Measurements from ENCODE around the gene PRPF8. TPM values are rescaled to one million over a fixed set of nuclear protein-coding genes. Genes with fewer than 3 reads are reported as not detected.

Gene PRPF8
- polyA plus RNA-seq, 3 donors, result 53.3 to 128 (median 78.0) TPM

DNA sequence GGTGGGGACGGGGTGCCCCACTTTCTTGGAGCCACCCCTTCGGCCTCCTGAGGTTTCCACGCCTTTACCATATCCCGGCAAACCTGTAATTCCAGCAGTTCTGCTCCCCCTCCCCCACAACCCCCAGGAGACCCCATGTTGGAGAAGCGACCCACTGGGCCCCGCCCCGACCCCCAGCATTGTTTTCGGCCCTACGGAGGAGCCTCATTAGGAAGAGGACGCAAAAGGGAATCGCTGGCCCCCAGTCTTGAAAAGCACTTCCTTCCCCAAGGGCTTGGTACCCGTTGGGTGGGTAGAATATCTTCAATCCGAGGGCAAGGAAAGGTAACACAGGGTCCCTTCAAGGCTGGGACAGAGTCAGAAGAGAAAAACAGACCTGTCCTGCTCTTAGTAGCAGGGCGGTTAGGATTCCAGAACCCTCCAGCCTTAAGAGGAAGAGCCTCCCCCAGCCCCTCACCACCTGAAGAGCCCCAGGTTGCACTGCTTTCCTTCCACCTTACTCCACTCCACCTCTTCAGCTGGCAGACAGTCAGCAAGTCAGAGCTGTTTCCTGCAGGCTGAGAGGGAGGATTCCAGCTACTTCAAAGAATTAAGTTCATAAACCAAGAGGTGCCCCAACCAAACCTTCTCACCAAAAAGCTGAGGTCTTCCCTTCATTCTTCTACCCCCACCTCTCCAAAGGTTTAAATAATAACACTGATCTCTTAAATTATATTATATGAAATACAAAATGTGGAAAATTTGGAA lies 26.3 kb upstream of the PRPF8 start:
- H3K4me2 ChIP-seq (replicated peaks; ENCODE audit: extremely low read depth, low read length, poor library complexity, severe bottlenecking), result peak overlapping the region; percentile 94

More for the DNA sequence above, 26.3 kb upstream of the PRPF8 start:
- DNase-seq, result no peak
- WGBS (ENCODE audit: insufficient coverage), result 10% methylated on average over 9 of the region's 14 CpGs
- H3K9me3 Mint-ChIP-seq, result peaks cover 0 to 5% (median 1%) of the 10 kb centered on the region in 7 donors
- H3K9me3 ChIP-seq (replicated peaks in 1 of 2; ENCODE audit: control insufficient read depth in 1 of 2, insufficient read depth in 1 of 2, low read length in 2 of 2), result no peaks in the 10 kb centered on the region
- H3K79me2 ChIP-seq (ENCODE audit: insufficient read depth, low read length), result peaks cover 34% of the 10 kb centered on the region
- H3K36me3 ChIP-seq (replicated peaks in 1 of 2; ENCODE audit: control insufficient read depth in 1 of 2, insufficient read depth in 2 of 2, low read length in 2 of 2), result peaks cover 19 to 26% of the 10 kb centered on the region in 2 donors
- peak overlapping the region in 1 of 7 donors; percentile 63 for H3K27ac Mint-ChIP-seq
- H2AFZ ChIP-seq (ENCODE audit: insufficient read depth, low read depth, low read length, poor library complexity, severe bottlenecking), result no peak overlapping the region
- peaks cover 37% of the 10 kb centered on the region for H3K4me1 Mint-ChIP-seq
- H3K36me3 Mint-ChIP-seq, result peaks cover 39 to 41% of the 10 kb centered on the region in 2 donors
- peaks cover 0 to 29% of the 10 kb centered on the region in 2 donors for H3K27me3 ChIP-seq (ENCODE audit: control insufficient read depth in 2 of 2, insufficient read depth in 2 of 2, low read length in 2 of 2)
- peaks cover 59% of the 10 kb centered on the region for H4K20me1 ChIP-seq (ENCODE audit: insufficient read depth, low read length)
- H3K4me3 Mint-ChIP-seq, result peak overlapping the region; percentile 69 to 89
- H3K4me3 ChIP-seq (replicated peaks in 1 of 3; ENCODE audit: low read depth in 2 of 3, low read length in 3 of 3), result peak overlapping the region in 2 of 3 experiments; percentile 31 to 73
- TF ChIP-seq, protein P1, sequence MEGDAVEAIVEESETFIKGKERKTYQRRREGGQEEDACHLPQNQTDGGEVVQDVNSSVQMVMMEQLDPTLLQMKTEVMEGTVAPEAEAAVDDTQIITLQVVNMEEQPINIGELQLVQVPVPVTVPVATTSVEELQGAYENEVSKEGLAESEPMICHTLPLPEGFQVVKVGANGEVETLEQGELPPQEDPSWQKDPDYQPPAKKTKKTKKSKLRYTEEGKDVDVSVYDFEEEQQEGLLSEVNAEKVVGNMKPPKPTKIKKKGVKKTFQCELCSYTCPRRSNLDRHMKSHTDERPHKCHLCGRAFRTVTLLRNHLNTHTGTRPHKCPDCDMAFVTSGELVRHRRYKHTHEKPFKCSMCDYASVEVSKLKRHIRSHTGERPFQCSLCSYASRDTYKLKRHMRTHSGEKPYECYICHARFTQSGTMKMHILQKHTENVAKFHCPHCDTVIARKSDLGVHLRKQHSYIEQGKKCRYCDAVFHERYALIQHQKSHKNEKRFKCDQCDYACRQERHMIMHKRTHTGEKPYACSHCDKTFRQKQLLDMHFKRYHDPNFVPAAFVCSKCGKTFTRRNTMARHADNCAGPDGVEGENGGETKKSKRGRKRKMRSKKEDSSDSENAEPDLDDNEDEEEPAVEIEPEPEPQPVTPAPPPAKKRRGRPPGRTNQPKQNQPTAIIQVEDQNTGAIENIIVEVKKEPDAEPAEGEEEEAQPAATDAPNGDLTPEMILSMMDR (IDR thresholded peaks at IDR 0.05), result no peak
- intact Hi-C loops (cut with micrococcal nuclease), result loop anchor here in 1 of 2 donors (10.0 kb wide), 2 partner anchors 66 to 324 kb away; partner anchors contain the start of genes DPH1, RILP and SCARF1
- H3K27ac ChIP-seq (ENCODE audit: low read depth in 1 of 2, low read length in 2 of 2), result no peak overlapping the region
- peaks cover 29 to 69% (median 38%) of the 10 kb centered on the region in 3 donors for H3K27me3 Mint-ChIP-seq (ENCODE audit: low read depth in 3 of 3)
- H3K9ac ChIP-seq (ENCODE audit: insufficient read depth, low read length, poor library complexity, severe bottlenecking), result peak overlapping the region; percentile 64
- H3K4me1 ChIP-seq (ENCODE audit: control insufficient read depth in 1 of 2, insufficient read depth in 2 of 2, low read length in 2 of 2), result peaks cover 33 to 38% of the 10 kb centered on the region in 2 donors

All from CD14-positive monocyte (primary cell).